ENCODE measurements around the gene NKX1-1. TPM values are rescaled to one million over a fixed set of nuclear protein-coding genes. Genes with fewer than 3 reads are reported as not detected.

The NKX1-1 gene
- total RNA-seq, 4 donors from 2014 or later = not detected

GRCh38 chr4:1449833-1450741 lies 43.8 kb upstream of the NKX1-1 start:
- WGBS, 2 donors = 81 to 85% methylated on average over 29 to 32 of the region's 32 CpGs
- DNase-seq (ENCODE audit: low spot score in 2 of 2) = peak in 1 of 2 donors; percentile 59
- H3K4me3 ChIP-seq (ENCODE audit: low read depth, poor library complexity, severe bottlenecking) = no peak overlapping the region
- TF ChIP-seq POLR2A (IDR thresholded peaks at IDR 0.05) = no peak
- no peak for TF ChIP-seq CTCF (IDR thresholded peaks at IDR 0.05)
- intact Hi-C loops (cut with DNase I; ENCODE audit: low total_unique reads) = no loop called here

DNA sequence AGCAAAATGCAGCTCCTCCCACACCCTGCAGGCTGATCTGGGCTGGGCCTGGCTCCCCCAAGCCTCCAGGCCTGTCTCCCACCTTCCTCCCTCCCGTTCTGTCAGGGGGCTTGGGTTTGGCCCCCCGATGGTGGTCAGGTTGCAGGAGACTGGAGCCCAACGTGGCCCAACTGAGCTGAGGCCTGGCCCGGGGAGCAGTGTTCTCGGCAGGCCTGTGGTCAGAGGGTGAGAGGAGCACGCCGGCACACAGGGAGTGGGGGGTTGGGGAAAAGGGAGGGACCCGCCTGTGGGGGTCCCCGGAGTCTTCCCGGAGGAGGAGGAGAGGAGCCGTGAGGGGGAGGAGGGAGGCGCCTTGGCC lies 43.2 kb upstream of the NKX1-1 start:
- no peak overlapping the region for H3K4me3 ChIP-seq (ENCODE audit: low read depth, poor library complexity, severe bottlenecking)
- intact Hi-C loops (cut with DNase I; ENCODE audit: low total_unique reads) = no loop called here
- 40 to 45% methylated on average over 12 of the region's 12 CpGs for WGBS, 2 donors
- TF ChIP-seq POLR2A (IDR thresholded peaks at IDR 0.05) = no peak
- no peak for TF ChIP-seq CTCF (IDR thresholded peaks at IDR 0.05)
- DNase-seq (ENCODE audit: low spot score in 2 of 2) = peak in 1 of 2 donors; percentile 76

DNA sequence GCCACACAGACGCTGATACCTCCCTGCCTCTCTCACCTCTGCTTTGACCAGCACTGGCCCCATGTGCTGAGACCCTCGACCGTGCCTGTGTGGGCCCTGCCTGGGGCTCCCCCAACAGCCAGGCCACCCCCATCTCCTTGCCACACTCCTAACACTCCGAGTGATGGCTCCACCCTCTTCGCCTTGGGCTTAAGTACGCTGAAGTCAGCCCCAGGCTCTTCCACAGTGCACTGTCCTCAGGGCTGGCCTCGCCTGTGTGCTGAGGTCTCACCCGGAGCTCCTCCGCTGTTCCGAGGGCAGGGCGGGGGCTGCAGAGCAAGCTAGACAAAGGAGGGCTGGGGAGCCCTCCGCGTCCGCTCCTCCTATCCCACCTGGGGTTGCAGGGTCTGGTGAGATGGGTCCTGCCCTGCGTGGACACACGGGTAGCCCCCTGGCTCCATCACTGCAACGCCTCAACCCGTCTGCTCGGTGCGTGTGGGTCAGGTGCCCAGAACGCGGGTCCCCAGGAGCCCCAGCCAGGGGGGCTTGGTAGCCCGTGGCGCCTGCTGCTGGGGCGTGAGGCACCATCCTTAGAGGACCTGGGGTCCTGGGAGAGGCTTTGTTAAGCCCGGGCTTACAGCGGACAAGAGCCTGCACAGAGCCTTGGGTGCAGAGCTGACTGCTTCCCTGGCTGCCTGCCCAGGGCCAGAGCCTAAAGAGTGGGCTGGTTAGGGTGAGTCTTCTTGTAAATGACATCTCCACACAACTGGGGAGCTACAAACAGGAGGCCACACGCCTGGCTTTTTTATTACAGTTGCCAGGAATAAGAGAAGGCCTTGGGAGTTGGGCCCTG lies 42.6 kb upstream of the NKX1-1 start:
- no peak overlapping the region for H3K4me3 ChIP-seq (ENCODE audit: low read depth, poor library complexity, severe bottlenecking)

DNA sequence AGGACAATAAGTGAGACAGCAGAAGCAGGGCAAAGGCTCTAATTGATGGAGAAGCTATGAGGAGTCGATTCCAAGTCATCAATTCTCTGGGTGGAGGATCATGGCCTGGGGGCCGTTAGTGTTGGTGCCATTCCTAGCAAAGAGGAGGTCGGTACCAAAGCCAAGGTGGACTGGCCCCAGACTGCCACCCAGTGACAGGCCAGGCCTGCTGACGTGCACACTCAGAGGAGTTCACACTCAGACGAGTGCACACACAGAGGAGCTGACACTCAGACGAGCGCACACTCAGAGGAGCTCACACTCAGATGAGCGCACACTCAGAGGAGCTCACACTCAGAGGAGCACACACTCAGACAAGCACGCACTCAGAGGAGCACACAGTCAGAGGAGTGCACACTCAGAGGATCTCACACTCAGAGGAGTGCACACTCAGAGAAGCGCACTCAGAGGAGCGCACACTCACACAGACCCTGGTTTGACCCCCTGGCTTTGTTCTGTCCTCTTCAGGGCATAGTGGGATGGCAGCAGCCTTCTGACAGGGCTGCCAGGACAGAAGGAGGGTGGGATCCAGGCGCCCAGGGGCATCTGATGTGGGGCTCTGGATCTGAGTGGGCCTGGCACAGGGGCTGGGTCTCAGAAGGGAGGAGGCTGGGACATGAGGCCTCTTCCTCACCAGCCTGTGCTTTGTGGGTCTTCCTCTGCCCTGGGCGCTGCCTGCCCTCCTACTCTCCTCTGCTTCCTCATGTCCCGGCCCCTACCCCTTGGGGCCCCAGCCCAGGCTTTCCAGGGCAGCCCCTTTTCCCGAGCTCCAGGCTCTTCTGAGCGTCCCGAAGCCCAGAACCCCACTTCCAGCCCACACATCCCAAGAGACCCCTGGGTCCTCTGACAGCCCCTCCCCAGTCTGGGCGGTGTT lies 41.7 kb upstream of the NKX1-1 start:
- intact Hi-C loops (cut with DNase I; ENCODE audit: low total_unique reads) = no loop called here
- TF ChIP-seq CTCF (IDR thresholded peaks at IDR 0.05) (no peak), POLR2A (IDR thresholded peaks at IDR 0.05) (no peak)
- H3K4me3 ChIP-seq (ENCODE audit: low read depth, poor library complexity, severe bottlenecking) = no peak overlapping the region
- no peak for DNase-seq (ENCODE audit: low spot score in 2 of 2)
- 73 to 74% methylated on average over 18 of the region's 18 CpGs for WGBS, 2 donors

More for the DNA sequence above, 42.6 kb upstream of the NKX1-1 start:
- intact Hi-C loops (cut with DNase I; ENCODE audit: low total_unique reads) = no loop called here
- peak in 1 of 2 donors; percentile 83 for DNase-seq (ENCODE audit: low spot score in 2 of 2)
- 67 to 71% methylated on average over 22 to 28 of the region's 28 CpGs for WGBS, 2 donors
- TF ChIP-seq CTCF (IDR thresholded peaks at IDR 0.05) (no peak), POLR2A (IDR thresholded peaks at IDR 0.05) (no peak)
